Limb (tissue), 2 donors: ENCODE results near the gene KCNJ5.
"Not testable (repeated sequence)": the region's sequence is repeated elsewhere in the genome, so short reads cannot be mapped to it uniquely, and the experiment has no call there.

Experiments
- DNase-seq, 2 donors: peaks; one replicate each; pipeline ENCODE4 v3.0.0-alpha.2; 2016; ENCODE audit errors: extremely low spot score in 2 of 2

KCNJ5 gene

DNA sequence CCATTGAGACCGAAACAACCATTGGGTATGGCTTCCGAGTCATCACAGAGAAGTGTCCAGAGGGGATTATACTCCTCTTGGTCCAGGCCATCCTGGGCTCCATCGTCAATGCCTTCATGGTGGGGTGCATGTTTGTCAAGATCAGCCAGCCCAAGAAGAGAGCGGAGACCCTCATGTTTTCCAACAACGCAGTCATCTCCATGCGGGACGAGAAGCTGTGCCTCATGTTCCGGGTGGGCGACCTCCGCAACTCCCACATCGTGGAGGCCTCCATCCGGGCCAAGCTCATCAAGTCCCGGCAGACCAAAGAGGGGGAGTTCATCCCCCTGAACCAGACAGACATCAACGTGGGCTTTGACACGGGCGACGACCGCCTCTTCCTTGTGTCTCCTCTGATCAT is 20.5 kb downstream of the KCNJ5 start:
- DNase-seq = no peak

DNA sequence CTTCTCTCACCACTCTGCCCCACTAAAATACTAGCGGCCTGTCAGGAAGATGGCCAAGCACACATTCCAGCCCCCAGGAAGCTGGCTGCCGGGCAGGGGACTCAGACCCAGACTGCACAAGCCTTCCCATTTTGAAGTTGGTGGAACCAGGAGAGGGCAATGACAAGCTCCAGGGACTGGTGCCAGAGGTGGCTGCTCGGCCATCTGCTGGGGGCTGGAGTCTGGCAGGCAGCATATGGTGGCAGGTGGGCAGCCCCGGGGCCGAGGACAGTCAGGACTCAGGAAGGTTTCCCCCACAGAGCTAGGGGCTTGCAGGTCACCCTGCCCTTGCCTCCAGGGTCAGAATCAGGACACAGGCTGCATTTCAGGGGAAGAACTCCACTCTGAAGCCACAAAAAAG is 22.6 kb downstream of the KCNJ5 start:
- DNase-seq = no peak

DNA sequence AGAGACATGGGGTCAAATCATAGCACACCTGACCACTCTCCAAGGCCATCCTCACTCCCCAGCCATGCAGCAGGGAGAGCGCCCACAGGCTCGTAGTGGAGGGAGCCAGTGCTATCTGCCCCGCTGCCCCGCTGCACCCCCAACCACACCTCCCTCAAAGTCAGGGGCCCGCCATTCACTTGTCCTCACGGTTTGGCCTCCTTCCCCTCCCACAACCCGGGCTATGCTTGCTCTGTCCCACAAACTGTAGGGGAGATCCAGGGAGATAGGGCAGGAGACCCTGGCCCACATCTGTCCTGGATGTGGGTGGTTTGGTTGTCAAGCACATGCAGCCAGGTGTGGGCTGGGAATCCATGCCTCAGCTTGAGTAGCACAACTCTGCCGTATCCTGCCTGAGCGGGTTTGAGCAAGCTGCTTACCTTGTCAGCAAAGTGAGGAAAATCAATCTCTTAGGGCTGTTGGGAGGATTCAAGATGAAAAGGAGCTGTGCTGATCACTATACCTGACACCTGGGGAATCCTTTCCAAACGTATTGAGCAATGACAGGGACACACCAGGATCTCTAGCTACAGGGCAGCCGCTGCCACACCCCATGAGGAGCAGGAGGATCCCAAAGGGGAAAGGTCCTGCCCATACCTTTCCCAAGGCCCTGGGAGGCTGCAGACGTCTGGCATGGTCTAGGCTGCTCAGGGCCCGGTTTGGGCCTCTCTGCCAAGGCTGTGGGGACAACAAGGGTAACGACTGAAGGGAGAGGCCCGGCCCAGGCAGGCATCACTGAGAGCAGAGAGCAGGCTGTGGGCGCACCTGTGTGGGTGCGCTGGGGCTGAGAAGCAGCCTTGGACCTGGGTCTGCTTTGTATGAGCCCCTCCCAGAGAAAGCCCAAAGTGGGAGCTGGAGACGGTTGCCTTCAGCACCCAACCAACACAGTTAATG is 23.3 kb downstream of the KCNJ5 start:
- no peak for DNase-seq

DNA sequence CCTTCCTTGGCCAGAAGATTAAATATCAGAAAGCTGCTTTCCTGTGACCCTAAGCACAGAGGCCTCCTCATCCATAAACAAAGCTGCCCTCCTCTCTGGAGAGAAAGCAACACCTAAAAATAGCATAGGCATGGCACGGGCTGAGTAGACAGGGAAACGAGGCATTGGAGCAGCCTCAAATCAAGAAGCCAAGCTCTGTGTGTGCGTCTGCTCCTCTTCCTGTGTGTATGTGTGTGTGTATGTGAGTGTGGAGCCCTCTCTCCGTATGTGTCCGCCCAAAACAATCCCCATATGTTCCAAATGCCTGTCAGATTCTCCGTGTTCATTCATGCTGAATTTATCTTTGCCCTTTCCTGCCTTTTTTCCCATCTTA is 24.0 kb downstream of the KCNJ5 start:
- DNase-seq = no peak

DNA sequence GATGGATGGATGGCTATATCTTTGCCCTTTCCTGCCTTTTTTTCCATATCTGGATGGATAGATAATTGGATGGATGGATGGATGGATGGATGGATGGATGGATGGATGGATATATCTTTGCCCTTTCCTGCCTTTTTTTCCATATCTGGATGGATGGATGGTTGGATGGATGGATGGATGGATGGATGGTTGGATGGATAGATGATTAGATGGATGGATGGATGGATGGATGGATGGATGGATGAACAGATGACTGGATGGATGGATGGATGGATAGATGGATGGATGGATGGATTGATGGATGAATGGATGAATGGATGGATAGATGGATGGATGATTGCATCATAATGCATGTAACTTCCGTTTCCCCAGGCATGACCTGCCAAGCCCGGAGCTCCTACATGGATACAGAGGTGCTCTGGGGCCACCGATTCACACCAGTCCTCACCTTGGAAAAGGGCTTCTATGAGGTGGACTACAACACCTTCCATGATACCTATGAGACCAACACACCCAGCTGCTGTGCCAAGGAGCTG is 24.9 kb downstream of the KCNJ5 start:
- no peak for DNase-seq

DNA sequence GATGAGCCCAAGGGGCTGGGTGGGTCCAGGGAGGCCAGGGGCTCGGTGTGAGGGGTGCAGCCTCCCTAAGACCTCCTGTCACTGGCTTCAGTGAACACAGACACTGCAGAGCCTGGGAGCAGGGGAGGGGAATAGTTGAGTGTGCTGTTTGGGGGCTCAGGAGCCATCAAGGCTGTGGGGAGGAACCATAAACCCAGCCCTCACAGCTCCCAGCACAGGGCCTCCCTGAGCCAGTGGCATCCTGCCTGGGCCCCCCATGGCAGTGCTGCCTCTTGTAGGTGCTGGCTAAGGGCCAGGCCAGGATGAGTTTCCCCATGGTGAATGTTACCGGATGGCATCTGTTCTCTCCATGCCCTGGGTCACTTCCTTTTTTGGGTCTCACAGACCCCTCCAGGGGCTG is 25.5 kb downstream of the KCNJ5 start:
- DNase-seq = no peak

DNA sequence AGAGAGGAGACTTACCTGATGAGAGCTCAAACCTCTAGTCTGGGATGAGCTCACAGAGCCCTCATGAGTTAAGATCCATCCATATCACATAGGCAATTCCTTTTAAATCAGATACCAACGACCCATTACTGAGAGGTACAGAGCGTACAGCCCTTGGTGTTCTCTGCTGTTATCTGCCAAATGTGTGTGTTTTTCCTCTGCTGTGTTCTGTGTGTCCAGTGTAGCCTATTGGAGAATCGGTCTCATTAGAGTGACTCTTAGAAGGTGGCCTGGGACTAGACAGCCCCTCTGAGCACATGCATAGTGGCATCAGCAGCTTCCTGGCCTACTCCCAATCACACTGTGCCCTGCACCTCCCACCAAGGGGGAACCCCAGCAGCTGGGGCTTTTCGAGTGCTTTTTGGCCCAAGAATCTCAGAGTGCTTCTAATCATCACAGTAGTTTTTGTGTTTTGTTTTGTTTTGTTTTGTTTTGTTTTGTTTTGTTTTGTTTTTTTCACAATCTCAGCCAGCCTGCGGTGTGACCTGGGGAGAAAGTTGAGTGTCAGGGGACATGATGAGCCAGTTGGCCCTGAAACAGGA is 26.1 kb downstream of the KCNJ5 start:
- DNase-seq = no peak

DNA sequence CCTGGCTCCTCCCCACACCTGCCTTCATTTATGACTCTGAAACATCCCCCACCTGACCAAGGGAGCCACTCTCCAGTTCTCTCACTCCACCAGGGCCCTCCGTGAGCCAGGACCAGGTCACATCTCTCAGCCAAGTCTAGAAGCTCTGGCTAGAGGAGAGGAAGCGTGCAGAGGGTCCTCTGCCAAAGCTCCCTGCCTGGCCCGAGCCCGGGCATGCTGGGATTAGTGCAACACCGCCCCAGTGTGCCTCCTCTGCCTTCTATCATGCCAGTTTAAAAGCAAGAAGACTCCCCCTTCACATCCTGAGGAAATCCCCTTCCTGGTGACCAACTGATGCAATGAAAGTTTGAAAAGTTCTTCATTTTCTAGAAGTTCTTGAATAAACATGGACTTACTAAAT is 28.1 kb downstream of the KCNJ5 start:
- DNase-seq = no peak

DNA sequence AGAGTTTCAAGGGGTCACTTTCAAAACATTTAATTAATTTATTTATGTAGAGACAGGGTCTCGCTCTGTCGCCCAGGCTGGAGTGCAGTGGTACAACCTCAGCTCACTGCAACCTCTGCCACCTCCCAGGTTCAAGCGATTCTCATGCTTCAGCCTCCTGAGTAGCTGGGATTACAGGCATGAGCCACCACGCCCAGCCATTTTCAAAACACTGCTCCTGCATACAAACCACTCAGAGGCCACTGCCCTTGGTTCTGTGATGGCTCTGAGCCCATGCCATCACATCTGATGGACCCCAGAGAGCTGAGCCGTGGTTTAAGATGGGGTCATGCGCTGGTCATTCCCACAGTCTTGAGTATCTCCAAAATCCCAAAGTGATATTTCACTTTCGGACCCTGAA is 28.5 kb downstream of the KCNJ5 start:
- DNase-seq = not testable (repeated sequence)

DNA sequence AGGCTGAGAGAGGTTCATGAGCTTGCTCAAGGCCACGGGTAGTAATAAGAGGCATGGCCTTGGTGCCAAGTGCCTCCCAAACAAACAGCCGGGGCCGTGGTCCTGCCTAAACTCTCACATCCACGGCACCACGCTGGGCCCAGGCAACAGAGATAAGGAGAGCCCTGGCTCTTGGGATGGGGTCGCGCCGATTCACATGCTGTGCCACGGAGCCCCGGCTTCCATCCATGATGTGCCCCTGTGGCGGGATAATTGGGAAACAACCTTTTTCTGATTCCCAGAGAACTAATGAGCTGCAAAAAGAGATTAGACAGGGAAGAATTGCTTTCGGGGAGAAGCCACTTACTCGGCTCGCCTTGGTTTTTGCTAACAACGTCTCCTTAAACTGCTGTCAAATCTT is 29.5 kb downstream of the KCNJ5 start:
- no peak for DNase-seq

DNA sequence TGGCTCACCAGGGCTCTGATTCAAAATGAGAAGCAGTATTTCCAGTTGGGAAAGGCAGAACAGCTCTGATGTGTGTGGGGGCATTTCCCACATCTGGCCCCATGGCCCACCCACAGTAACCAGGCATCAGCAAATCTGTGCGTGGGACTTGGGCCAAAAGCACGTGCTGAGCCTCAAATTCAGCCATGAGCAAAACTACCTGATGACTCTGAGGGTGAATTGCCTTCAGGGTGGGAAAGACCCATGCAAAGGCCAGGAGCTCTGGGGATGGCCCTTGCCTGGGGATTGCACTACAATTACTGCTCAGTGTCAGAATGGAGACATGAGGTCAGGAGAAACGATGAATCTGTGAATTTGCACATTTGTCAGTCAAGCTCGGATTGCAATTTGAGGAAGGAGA is 30.6 kb downstream of the KCNJ5 start:
- no peak for DNase-seq

DNA sequence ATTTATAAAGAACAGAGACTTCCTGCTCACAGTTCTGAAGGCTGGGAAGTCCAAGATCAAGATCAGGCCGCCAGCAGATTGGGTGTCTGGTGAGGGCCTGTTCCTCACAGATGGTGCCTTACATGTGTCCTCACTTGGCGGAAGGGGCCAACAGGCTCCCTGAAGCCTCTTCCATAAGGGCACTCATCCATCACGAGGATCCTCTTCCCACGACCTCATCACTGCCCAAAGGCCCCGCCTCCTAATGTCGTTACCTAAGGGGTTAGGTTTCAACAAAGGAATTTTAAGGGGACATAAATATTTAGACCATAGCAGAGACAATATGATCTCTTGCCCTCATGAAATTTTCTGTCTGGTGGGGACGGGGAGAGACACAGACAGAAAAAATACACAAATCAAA is 32.9 kb downstream of the KCNJ5 start:
- no peak for DNase-seq

DNA sequence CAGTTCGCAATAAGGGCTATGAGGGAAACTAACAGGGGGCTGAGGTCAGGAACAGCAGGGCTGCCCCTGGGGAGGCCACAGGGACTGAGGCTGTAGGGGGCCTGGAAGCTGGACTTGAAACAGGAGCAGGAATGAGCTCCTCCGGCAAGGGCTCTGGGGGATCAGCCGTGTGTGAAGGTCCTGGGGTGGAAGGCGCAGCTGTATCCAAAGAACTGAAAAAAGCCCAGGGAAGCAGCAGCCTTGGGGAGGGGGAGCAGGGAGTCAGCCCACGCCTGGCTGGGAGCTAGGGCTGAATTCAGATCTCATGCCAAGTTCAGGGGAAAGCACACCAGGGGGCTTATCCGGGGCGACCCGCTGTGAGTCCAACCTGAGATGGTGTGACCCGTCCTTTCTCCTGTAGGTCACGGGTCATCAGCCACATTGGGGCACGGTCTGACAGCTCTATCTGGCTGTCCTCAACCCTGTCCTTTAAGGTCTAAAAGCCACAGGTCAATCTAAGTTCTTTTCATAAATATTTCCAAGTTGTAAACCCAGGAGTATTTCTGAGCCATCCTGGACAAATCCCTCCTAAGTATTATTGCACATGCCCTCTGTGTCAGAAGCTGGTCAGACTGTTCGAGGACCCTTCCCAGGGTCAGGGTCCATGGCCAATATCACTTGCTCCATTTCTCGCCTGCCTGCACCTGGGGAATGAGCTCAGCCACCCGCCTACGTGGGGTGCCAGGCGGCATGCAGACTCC is 33.5 kb downstream of the KCNJ5 start:
- no peak for DNase-seq

DNA sequence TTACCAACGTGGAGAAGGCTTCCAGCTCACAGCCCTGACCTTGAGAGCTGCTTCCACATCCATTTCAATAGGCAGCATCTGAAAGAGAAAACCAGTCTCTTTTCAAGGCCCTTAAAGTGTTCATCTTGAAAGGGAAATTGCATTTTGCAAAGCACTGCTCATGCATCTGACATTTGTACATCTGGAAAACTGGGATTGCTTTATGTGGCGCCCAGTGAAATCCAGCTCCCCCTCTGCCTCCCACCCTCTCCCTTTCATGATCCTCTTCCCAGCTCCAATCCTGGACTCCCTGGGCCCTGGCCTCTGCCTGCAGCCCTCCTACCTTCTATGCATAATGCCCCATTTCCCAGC is 34.1 kb downstream of the KCNJ5 start:
- DNase-seq = no peak

DNA sequence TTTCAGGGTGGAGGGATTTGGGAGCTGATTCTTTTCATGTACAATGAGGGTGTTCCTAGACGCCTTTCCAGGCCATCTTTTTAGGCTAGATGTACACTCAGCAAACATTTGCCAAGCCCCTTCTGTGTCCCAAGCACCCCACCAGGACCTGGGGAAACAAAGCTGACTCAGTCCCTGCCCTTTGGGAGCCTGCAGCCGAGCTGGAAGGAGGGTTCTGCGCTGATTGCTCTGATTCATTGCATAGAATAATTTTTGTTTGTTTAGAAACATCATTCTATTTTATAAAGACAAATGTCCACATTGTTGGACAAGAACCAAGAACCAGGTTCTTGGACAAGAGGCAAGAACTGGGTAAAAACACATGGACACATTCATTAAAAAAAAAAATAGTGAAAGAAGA is 34.8 kb downstream of the KCNJ5 start:
- DNase-seq = no peak

DNA sequence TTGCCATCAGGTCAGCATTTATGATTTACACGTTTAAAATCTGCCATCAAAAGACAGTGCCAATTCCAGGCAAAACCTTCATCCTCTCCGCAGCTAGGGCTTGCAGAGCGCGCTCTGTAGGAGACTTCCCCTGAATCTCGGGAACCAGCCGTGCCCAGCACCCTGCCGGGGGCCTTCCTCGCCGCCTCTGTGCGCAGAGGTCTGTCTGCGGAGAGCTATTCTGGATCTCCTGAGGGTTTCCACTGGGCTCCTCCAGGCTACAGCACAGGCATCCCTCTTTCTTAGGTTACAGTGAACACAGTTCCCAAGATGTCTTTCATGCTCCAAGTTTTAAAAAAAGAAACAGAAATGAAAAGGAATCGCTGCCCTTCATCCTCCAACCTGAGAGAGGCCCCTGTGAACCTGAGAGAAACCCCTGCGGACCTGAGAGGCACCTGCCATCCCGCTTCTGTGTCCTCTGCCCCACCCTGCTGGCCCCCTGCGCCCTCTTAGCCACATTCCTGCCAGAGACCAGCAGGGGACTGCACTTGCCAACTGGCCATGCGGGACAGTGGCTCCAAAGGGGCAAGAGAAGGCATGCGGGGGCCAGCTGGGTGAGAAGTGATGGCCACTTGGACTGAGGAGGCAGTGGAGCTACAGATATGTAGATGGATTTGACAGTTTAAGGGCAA is 35.4 kb downstream of the KCNJ5 start:
- no peak for DNase-seq

DNA sequence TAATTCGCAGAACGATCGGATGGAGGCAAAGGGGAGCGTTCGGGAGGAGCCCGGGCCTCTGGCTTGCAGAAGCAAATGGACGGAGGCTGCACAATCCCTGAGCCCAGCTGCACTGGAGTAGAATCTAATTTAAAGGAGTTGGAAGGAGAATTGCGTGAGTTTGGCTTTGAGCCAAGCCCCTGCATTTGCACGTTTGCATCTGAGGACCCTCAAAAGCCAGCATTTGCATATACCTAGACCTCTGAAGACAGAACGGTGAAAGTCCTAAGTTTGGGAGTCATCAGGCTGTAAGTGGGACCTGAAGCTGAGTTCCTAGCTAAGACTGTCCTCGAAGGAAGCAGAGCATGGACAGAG is 35.9 kb downstream of the KCNJ5 start:
- DNase-seq = peak in 1 of 2 donors; percentile 19

DNA sequence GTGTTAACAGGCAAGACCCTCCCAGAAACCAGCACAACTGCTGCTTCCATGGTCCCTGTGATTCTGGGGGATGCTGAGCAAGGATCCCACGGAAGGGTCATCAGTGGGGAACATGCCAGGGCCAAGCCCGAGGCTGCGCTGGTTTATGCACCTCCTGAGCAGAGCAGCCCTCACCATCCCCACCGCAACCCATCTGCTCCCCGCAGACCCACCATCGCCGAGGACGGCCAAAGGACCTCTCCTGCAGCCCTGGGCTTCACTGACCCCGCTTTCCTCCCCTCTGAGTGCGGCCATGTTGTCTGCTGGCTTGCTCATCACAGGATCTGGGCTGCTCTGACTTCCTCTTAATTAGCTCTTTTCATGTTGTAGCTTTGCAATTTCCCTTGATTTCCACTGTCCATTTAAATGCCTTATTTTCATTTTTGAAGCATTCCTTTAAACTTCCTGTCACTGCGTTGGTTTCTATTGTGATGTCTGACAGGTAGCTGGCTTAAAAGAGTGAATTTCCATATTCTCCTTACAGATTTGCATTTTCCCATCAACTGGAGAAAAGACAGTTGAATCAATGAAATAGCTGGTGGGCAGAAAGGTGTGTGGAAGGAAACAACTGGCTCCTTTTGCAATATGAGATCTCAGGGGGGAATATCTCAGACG is 36.7 kb downstream of the KCNJ5 start:
- no peak for DNase-seq

DNA sequence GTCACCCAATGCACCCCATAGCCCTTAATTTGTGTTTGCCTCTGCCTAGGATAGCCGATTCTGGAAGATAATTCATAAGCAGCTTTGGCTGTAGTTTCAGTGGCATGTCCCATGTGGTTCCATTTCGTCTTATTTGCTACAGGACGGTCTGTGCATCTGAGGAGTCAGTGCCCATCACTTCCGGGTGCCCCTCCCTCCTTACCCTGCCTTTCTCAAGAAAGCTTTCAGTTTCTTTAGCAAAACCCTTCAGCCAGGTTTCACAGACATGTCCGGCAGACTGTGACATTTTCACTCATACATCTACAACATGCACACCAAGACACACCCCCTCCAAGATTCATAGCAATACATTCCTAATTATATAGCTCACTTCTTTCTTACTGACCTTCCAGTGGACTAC is 37.2 kb downstream of the KCNJ5 start:
- DNase-seq = no peak

DNA sequence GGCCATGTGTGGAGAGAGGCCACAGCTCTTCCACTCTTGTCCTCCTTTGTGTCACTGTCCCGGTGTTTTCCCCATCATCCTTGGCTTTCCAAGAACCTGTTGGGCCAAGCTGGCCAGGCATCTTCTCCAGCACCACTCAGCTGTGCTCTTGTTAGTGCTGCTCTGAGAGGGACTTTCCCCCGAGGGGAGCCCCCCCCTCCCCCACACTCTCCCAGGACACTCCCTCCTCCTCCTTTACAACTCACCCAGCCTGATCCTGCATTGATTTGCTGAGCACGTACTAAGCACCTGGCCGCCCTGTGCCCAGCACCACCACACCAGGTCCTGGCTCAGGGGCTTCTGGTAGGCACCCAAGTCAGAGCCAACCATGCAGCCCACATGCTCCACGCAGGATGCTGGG is 38.3 kb downstream of the KCNJ5 start:
- DNase-seq = no peak

DNA sequence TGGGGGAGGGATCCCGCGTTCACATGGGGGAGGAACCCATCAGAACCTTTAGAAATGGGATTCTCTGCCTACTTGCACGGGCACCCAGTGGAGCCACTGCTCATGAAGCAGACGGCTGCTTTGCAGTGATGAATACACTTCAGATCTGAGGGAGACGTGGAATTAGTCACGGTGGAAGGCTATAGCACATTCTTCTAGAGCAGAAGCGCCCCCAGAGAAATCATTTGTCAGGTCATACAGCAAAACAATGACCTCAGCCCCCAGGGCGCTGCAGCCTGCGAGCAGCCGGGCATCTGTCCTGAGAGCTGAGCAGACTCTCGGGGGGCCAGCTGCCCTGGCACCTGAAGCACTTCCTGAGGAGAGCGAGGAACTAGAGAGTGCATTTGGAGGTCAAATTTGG is 38.8 kb downstream of the KCNJ5 start:
- no peak for DNase-seq
